H9 (cell line): ENCODE data around the gene CLEC10A. TPM values are rescaled to one million over a fixed set of nuclear protein-coding genes. Genes with fewer than 3 reads are reported as not detected.

ENCODE experiments used
- DNase-seq: peaks from one replicate; pipeline ENCODE4 v3.0.0-alpha.2; 2017
- H2AFZ ChIP-seq: one replicate; pipeline ENCODE4 v1.6.1; 2013; ENCODE audit warnings: mild to moderate bottlenecking, low read length, control low read depth, moderate library complexity
- H2AK5ac ChIP-seq: 2 replicates; pipeline ENCODE4 v1.6.1; 2013; ENCODE audit warnings: low read length, control low read depth, mixed read lengths; ENCODE audit not compliant: insufficient read length
- H2BK120ac ChIP-seq: one replicate; pipeline ENCODE4 v1.6.1; 2013; ENCODE audit warnings: low read depth, mild to moderate bottlenecking, low read length, control low read depth, inconsistent platforms; ENCODE audit not compliant: poor library complexity, severe bottlenecking
- H2BK12ac ChIP-seq: 2 replicates; pipeline ENCODE4 v1.6.1; 2013; ENCODE audit warnings: low read length, control low read depth, mixed read lengths, low read depth; ENCODE audit not compliant: insufficient read length
- H2BK15ac ChIP-seq: 2 replicates; pipeline ENCODE4 v1.6.1; 2013; ENCODE audit warnings: low read depth, low read length, control low read depth
- H2BK20ac ChIP-seq: one replicate; pipeline ENCODE4 v1.6.1; 2013; ENCODE audit warnings: low read depth, mild to moderate bottlenecking, low read length, control low read depth, inconsistent platforms; ENCODE audit not compliant: poor library complexity, severe bottlenecking
- H2BK5ac ChIP-seq: 2 replicates; pipeline ENCODE4 v1.6.1; 2013; ENCODE audit warnings: low read length, control low read depth, mixed read lengths; ENCODE audit not compliant: insufficient read length
- H3K14ac ChIP-seq: 2 replicates; pipeline ENCODE4 v1.6.1; 2013; ENCODE audit warnings: low read length, control low read depth; ENCODE audit not compliant: insufficient read depth
- H3K18ac ChIP-seq: 2 replicates; pipeline ENCODE4 v1.6.1; 2013; ENCODE audit warnings: low read depth, mild to moderate bottlenecking, mixed read lengths, low read length, control low read depth; ENCODE audit not compliant: insufficient read length
- H3K23ac ChIP-seq: 2 replicates; pipeline ENCODE4 v1.6.1; 2013; ENCODE audit warnings: low read length, control low read depth, mixed read lengths, low read depth; ENCODE audit not compliant: insufficient read length
- H3K23me2 ChIP-seq: 2 replicates; pipeline ENCODE4 v1.6.1; 2013; ENCODE audit warnings: low read depth, mild to moderate bottlenecking, mixed read lengths, low read length, control low read depth; ENCODE audit not compliant: insufficient read length, poor library complexity, severe bottlenecking
- H3K27ac ChIP-seq: 2 replicates; pipeline ENCODE4 v1.5.1; 2013; ENCODE audit warnings: low read length, control low read depth, mixed read lengths, low read depth; ENCODE audit not compliant: insufficient read length
- H3K27me3 ChIP-seq: 2 replicates; pipeline ENCODE4 v1.6.1; 2013; ENCODE audit warnings: low read length, control low read depth, inconsistent platforms; ENCODE audit not compliant: insufficient read depth
- H3K4ac ChIP-seq: 2 replicates; pipeline ENCODE4 v1.6.1; 2013; ENCODE audit warnings: low read depth, mild to moderate bottlenecking, control low read depth, inconsistent platforms, low read length, moderate library complexity
- H3K4me1 ChIP-seq: 2 replicates; pipeline ENCODE4 v1.6.1; 2013; ENCODE audit warnings: low read length, control low read depth, inconsistent platforms; ENCODE audit not compliant: insufficient read depth
- H3K4me2 ChIP-seq: 2 replicates; pipeline ENCODE4 v1.6.1; 2013; ENCODE audit warnings: low read length, control low read depth, mixed read lengths; ENCODE audit not compliant: insufficient read length, insufficient read depth
- H3K56ac ChIP-seq: 2 replicates; pipeline ENCODE4 v1.6.1; 2013; ENCODE audit warnings: low read depth, mild to moderate bottlenecking, mixed read lengths, low read length, control low read depth; ENCODE audit not compliant: insufficient read length
- H3K79me1 ChIP-seq: 2 replicates; pipeline ENCODE4 v1.6.1; 2013; ENCODE audit warnings: low read depth, mild to moderate bottlenecking, moderate library complexity, low read length, control low read depth, inconsistent platforms; ENCODE audit not compliant: insufficient read depth, poor library complexity, severe bottlenecking
- H3K79me2 ChIP-seq: 2 replicates; pipeline ENCODE4 v1.6.1; 2013; ENCODE audit warnings: low read length, control low read depth, inconsistent platforms; ENCODE audit not compliant: insufficient read depth
- H3K9ac ChIP-seq: 2 replicates; pipeline ENCODE4 v1.6.1; 2013; ENCODE audit warnings: low read length, control low read depth, mixed read lengths; ENCODE audit not compliant: insufficient read length; ENCODE audit errors: extremely low read depth
- H3K9me3 ChIP-seq: one replicate; pipeline ENCODE4 v1.6.1; 2013; ENCODE audit warnings: low read depth, low read length, inconsistent platforms; ENCODE audit not compliant: control insufficient read depth
- H3T11ph ChIP-seq: one replicate; pipeline ENCODE4 v1.6.1; 2013; ENCODE audit warnings: mild to moderate bottlenecking, low read length, control low read depth, inconsistent platforms
- H4K20me1 ChIP-seq: one replicate; pipeline ENCODE4 v1.6.1; 2013; ENCODE audit not compliant: control insufficient read depth, insufficient read length, insufficient read depth
- H4K5ac ChIP-seq: 2 replicates; pipeline ENCODE4 v1.6.1; 2013; ENCODE audit warnings: low read depth, mild to moderate bottlenecking, mixed read lengths, low read length, control low read depth; ENCODE audit not compliant: insufficient read length
- H4K8ac ChIP-seq: replicated peaks from 2 replicates; pipeline ENCODE4 v1.6.1; 2013; ENCODE audit warnings: low read length, control low read depth, mixed read lengths, low read depth; ENCODE audit not compliant: insufficient read length
- H4K91ac ChIP-seq: 2 replicates; pipeline ENCODE4 v1.6.1; 2013; ENCODE audit warnings: low read depth, mild to moderate bottlenecking, moderate library complexity, mixed read lengths, low read length, control low read depth; ENCODE audit not compliant: insufficient read length
- H3K27ac Mint-ChIP-seq, 3 experiments: 2 replicates in 2 of 3; 3 replicates in 1 of 3; pipeline ENCODE4 v1.8.0; 2020 to 2021; ENCODE audit warnings: mixed read lengths in 3 of 3, mild to moderate bottlenecking in 1 of 3, moderate library complexity in 1 of 3
- H3K27me3 Mint-ChIP-seq: 2 replicates; pipeline ENCODE4 v1.8.0; 2021; ENCODE audit warnings: low read depth, mild to moderate bottlenecking, moderate library complexity, mixed read lengths
- H3K36me3 Mint-ChIP-seq, 3 experiments: 2 replicates in 2 of 3; 3 replicates in 1 of 3; pipeline ENCODE4 v1.8.0; 2020 to 2021; ENCODE audit warnings: low read depth in 3 of 3, mixed read lengths in 3 of 3; ENCODE audit not compliant: insufficient read depth in 1 of 3
- H3K4me1 Mint-ChIP-seq, 2 experiments: 2 replicates each; pipeline ENCODE4 v1.8.0; 2020; ENCODE audit warnings: mixed read lengths in 2 of 2
- H3K4me3 Mint-ChIP-seq, 2 experiments: 2 replicates in 1 of 2; 3 replicates in 1 of 2; pipeline ENCODE4 v1.8.0; 2020 to 2021; ENCODE audit warnings: mild to moderate bottlenecking in 2 of 2, mixed read lengths in 2 of 2, moderate library complexity in 1 of 2
- H3K9me3 Mint-ChIP-seq, 2 experiments: 2 replicates in 1 of 2; 3 replicates in 1 of 2; pipeline ENCODE4 v1.8.0; 2020; ENCODE audit warnings: mild to moderate bottlenecking in 2 of 2, mixed read lengths in 2 of 2, moderate library complexity in 1 of 2
- WGBS: extraction: QIAGEN DNeasy Blood & Tissue Kit; methylation state at CpG from one replicate; pipeline ENCODE4 v1.1.7; 2013; ENCODE audit warnings: missing lambda C conversion rate, low lambda C conversion rate, mixed read lengths; ENCODE audit not compliant: insufficient read length; ENCODE audit errors: extremely low coverage; 5-methylcytosine and 5-hydroxymethylcytosine counted together
- total RNA-seq: library from RNA; stranded (reverse); gene quantifications from 2 replicates; pipeline ENCODE4 v1.2.1, GENCODE V29; 2021
- TF ChIP-seq, protein P1 (sequence below): fragments of 200-600 bp; sonication (generic); conservative IDR thresholded peaks from 3 replicates; pipeline ENCODE4 v1.8.0; 2021; ENCODE audit warnings: antibody characterized with exemption, mild to moderate bottlenecking

The CLEC10A gene
- total RNA-seq, 1 experiment from 2014 or later = not detected

DNA sequence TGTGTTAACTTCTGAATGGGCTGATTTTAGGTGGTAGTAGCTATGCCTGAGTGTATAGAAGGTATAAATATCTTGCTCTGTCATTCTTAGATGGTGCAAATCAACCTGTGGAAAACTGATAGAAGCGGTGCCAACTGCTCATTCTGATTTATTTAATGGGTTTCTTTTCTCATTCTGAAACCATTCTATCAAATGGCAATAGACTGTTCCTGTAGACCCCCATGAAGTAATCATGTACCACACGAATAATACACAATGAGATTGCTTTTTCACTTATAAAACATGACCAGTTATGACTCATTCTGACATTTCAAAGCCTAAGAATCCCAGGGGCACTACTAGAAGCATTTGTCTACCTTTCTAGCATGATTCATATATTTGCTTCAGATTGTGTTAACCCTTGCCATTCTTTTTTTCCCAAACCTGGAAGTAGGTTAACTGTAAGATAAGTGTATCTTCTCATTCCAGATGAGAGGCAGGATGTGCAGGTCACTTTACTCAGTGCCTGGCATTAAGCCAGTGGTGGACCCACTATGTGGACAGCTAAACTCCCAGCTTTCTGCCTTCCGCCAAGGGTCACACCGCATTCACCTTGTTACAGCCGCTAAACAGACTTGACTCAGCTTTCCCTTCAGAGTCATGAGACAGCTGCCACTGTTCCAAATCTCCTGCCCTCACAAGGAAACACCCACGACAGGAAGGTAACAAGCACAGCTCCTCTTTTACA, 19.7 kb downstream of the CLEC10A start:
- H3K4ac ChIP-seq = no peak overlapping the region
- no peak overlapping the region for H3K27ac ChIP-seq
- H3K23ac ChIP-seq = no peak overlapping the region
- no peak overlapping the region for H3K27ac Mint-ChIP-seq
- no CpG with 5 or more reads among the region's 6 CpGs for WGBS
- H2BK5ac ChIP-seq = no peak overlapping the region
- no peak overlapping the region for H3K14ac ChIP-seq
- no peak overlapping the region for H3K4me3 Mint-ChIP-seq
- H3K27me3 ChIP-seq = no peaks in the 10 kb centered on the region
- no peaks in the 10 kb centered on the region for H3K79me2 ChIP-seq
- H3K9me3 ChIP-seq = no peaks in the 10 kb centered on the region
- no peak overlapping the region for H2AK5ac ChIP-seq
- H2BK12ac ChIP-seq = no peak overlapping the region
- no peak overlapping the region for H3K56ac ChIP-seq
- no peak overlapping the region for H2BK120ac ChIP-seq
- no peak overlapping the region for H2BK15ac ChIP-seq
- no peaks in the 10 kb centered on the region; a peak in 2 of 5 replicates for H3K9me3 Mint-ChIP-seq
- TF ChIP-seq, protein P1, sequence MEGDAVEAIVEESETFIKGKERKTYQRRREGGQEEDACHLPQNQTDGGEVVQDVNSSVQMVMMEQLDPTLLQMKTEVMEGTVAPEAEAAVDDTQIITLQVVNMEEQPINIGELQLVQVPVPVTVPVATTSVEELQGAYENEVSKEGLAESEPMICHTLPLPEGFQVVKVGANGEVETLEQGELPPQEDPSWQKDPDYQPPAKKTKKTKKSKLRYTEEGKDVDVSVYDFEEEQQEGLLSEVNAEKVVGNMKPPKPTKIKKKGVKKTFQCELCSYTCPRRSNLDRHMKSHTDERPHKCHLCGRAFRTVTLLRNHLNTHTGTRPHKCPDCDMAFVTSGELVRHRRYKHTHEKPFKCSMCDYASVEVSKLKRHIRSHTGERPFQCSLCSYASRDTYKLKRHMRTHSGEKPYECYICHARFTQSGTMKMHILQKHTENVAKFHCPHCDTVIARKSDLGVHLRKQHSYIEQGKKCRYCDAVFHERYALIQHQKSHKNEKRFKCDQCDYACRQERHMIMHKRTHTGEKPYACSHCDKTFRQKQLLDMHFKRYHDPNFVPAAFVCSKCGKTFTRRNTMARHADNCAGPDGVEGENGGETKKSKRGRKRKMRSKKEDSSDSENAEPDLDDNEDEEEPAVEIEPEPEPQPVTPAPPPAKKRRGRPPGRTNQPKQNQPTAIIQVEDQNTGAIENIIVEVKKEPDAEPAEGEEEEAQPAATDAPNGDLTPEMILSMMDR = no peak
- DNase-seq = no peak
- no peak overlapping the region for H2AFZ ChIP-seq
- no peaks in the 10 kb centered on the region for H3K4me1 ChIP-seq
- H2BK20ac ChIP-seq = no peak overlapping the region
- H4K20me1 ChIP-seq = no peaks in the 10 kb centered on the region
- H3K36me3 Mint-ChIP-seq = no peaks in the 10 kb centered on the region; a peak in 1 of 7 replicates
- no peaks in the 10 kb centered on the region for H3K79me1 ChIP-seq
- no peaks in the 10 kb centered on the region for H3K23me2 ChIP-seq
- peaks cover 3 to 4% of the 10 kb centered on the region in 2 experiments; a peak in 3 of 4 replicates for H3K4me1 Mint-ChIP-seq
- no peak overlapping the region for H3T11ph ChIP-seq
- H3K4me2 ChIP-seq = no peak overlapping the region
- no peak overlapping the region for H3K9ac ChIP-seq
- H4K8ac ChIP-seq = no peak overlapping the region
- H4K5ac ChIP-seq = no peak overlapping the region
- no peak overlapping the region for H3K18ac ChIP-seq
- no peak overlapping the region for H4K91ac ChIP-seq
- H3K27me3 Mint-ChIP-seq = peaks cover 23% of the 10 kb centered on the region
